Ramos (cell line): ENCODE results near the gene TEAD1.

Experiments used
- in situ Hi-C: fragments of 300-500 bp; cut with MboI; formaldehyde crosslinking; loops from one replicate; pipeline ENCODE4 v1.14.3; 2022; ENCODE audit warnings: low sequenced_read_pairs; ENCODE audit not compliant: unreplicated experiment

Gene TEAD1

GRCh38 chr11:12783765-12784164 lies 109.5 kb downstream of the TEAD1 start:
- in situ Hi-C loops, result no loop called here

GRCh38 chr11:12784445-12784844 lies 110.2 kb downstream of the TEAD1 start:
- in situ Hi-C loops, result no loop called here

DNA sequence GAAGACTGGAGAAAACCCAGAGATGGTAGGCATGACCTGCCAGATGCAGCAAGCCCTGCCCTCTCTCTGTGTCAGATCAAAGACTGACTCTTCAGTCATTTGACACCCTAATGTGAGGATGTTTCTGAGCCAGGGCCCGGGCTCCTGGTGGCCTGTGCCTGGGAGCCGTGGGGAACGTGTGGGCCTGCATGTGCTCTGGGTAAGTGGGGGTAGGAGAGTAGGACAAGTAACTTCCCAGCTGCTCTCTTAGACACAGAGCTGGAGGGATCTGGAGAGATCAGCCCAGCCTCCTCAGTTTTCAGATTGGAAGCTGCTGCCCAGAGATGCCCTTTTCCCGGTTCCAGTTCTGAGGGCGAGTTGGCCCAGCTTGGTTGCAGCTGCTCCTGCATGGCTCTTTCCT lies 110.8 kb downstream of the TEAD1 start:
- in situ Hi-C loops, result no loop called here

- in situ Hi-C loops, result no loop called here
These were observed 111.7 kb downstream of the TEAD1 start for GRCh38 chr11:12785901-12786300.

- in situ Hi-C loops, result no loop called here
These were observed 112.2 kb downstream of the TEAD1 start for GRCh38 chr11:12786450-12786849.

GRCh38 chr11:12786891-12787290 lies 112.7 kb downstream of the TEAD1 start:
- in situ Hi-C loops, result no loop called here

GRCh38 chr11:12787847-12788246 lies 113.6 kb downstream of the TEAD1 start:
- in situ Hi-C loops, result no loop called here

- in situ Hi-C loops, result no loop called here
These were observed 114.8 kb downstream of the TEAD1 start for GRCh38 chr11:12789054-12789453.

GRCh38 chr11:12789596-12790215 lies 115.5 kb downstream of the TEAD1 start:
- in situ Hi-C loops, result no loop called here

- in situ Hi-C loops, result no loop called here
These were observed 116.8 kb downstream of the TEAD1 start for GRCh38 chr11:12790861-12791616.

DNA sequence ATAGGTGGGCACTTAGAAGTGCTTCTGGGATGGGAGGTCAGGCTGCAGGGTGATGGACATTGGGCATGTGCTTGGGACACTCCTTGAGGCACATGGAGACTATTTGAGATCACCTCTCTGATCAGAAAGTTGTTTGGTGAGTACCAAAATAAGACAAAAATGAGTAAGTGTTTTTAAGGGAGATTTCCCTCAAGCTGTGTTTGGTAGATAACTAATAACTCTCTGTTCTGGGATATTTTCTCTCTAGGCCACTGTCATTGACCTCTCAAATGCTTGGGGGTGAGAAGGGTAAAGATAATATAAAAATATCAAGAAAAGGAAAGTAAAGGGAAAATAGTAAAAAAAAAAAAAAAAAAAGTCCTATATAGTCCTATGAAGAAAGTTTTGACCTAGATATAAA lies 117.8 kb downstream of the TEAD1 start:
- in situ Hi-C loops, result no loop called here

DNA sequence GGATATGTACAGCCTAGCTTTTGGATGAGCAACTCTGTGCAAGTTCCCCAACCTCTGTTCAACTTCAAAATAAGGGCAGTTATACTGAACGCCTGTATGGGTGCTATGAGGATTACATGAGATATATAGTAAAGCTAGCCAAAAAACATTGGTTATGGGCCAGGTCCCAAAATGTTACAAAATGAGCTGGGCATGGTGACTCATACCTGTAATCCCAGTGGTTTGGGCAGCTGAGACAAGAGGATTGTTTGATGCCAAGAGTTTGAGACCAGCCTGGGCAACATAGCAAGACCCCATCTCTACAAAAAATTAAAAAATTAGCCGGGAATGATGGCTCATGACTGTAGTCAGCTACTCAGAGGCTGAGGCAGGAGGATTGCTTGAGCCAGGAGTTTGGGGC lies 118.4 kb downstream of the TEAD1 start:
- in situ Hi-C loops, result no loop called here

DNA sequence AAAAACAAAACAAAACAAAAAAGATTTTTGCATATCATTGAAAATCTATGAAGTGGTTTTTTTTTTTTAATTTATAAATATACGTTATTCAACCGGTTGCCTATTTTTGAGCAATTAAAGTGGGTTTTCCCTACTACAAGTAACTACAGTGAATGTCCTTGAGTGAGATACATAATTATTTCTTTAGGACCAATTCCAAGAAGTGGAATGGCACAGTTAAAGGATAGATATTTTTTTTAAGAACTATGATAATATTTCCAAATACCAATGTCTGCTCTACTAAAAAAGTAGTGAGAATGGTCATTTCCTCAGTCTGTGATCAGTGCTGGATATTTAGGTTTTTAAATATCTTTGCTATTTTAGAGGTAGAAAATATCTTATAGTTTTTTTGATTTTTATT lies 118.8 kb downstream of the TEAD1 start:
- in situ Hi-C loops, result no loop called here

- in situ Hi-C loops, result no loop called here
These were observed 119.3 kb downstream of the TEAD1 start for GRCh38 chr11:12793506-12793905.

DNA sequence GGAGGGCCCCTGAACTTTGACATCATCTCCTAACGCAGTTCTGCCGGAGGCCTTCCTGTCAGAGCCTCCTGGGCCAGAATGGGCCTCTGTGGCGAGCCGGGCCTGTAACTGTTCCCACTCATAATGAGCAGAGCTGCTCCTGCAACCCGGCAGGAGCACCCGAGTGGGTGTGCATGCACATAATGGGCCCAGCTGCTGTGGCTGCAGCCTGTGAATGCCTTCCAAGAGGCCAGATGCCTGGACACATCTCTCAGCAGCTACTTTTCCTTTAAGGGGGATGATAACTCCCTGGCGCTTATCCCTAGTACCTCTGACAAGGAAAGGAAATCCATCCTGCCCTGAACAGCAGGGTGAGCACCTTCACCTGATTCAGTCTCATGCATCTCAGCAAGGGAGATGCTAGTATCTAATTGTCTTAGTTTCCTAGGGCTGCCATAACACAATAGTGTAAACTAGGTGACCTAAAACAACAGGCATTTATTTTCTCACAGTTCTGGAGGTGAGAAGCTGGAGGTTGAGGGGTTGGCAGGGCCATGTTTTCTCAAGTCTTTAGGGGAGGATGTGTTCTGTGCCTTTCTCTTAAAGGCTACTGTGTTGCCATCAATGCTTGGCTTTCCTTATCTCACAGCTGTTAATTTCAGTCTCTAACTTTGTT lies 120.5 kb downstream of the TEAD1 start:
- in situ Hi-C loops, result no loop called here

GRCh38 chr11:12797996-12798395 lies 123.8 kb downstream of the TEAD1 start:
- in situ Hi-C loops, result no loop called here

DNA sequence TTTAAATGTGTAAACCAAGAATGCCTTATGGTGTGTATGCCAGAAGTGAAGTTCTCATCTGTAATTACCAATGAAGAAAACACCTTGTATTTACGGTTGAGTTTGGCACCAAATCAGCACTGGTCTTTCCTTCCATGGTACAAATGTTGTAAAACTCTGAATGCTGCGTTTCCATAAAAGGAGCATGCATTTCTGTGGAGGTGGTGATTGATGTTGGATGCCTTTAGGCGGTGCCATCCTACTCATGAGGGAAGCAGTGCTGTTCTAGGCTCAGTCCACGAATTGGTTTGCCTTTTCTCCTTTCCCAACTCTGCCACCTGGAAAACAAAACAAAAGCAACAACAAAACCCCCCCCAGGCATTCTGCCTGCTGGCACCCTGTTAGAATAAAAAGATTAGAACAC lies 124.4 kb downstream of the TEAD1 start:
- in situ Hi-C loops, result no loop called here

GRCh38 chr11:12799334-12799835 lies 125.2 kb downstream of the TEAD1 start:
- in situ Hi-C loops, result no loop called here

DNA sequence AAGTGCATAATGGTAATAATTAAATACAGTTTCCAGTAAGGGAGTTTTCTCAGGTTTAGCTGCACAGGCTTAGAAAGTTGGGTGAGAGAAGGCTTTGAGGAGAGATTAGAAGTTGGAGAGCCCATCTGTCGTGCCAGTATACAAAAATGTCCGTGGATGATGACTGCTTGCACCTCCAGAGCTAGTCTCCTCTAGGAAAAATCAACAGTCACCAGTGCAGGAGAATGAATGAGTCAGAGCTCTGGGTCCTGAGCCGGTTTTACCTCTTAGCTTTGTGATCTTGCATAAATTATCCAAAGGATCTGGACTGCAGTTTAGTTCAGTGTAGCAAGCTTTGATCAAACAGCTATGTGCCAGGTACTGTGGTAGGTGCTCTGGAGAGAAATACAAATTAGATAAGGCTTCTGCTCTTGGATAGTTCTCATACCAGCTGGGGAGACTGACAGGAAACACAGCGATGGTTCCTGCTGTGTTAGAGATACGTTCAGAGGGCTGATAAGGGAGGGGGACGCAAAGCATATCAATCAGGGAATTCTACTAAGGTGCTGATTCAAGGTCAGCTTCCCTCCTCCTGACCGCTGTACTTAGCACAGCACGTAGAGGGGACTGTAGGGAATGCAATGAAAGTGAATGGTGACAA lies 125.9 kb downstream of the TEAD1 start:
- in situ Hi-C loops, result no loop called here

DNA sequence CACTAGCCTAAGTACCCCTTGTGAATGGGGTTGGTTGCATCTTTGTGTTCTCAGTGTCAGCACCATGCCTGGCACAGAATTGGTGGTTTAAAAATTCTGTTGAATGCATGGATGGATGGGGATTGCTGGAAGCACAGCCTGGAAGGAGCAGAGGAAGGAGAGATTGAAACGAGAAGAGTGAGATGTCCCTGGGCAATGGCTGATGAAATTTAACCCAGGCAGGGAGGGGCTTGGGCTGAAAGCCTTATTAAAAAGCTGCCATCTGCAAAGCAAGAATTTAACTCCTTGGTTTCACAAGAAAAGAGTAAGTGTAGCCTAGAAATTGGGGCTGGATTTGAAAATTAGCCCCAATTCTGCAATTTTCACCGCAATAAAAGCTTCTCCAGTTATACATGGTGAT lies 126.7 kb downstream of the TEAD1 start:
- in situ Hi-C loops, result no loop called here

GRCh38 chr11:12801976-12802375 lies 127.8 kb downstream of the TEAD1 start:
- in situ Hi-C loops, result no loop called here
